ENCODE measurements around the gene IGFBP5.
A peak's percentile ranks its signal among the peaks of the same experiment; 100 is the strongest.

IGFBP5 gene

GRCh38 chr2:216688731-216689340 is 6.5 kb downstream of the IGFBP5 start:
- no peak for DNase-seq (ENCODE audit: low read depth in 2 of 2)

GRCh38 chr2:216687646-216688045 is 7.7 kb downstream of the IGFBP5 start:
- no peak for DNase-seq (ENCODE audit: low read depth in 2 of 2)

DNA sequence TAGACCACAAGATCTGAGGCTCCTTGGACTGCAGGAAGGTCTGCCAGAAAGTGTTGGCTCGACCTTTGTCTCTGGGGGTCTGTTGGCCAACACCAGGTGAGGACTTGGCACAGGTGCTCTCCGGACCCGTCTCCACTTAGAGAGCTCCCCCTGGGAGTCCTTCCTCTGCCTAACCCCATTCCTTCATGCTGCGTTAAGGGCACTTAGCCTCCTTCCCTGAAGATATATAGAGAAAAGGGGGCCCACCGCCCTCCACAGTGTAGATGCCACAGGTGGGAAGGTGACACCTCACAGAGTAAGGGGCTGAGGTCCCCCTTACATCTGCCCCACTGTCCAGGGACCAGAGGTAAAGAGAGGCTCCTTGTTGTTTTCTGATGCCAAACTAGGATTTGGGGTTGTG is 8.2 kb downstream of the IGFBP5 start:
- DNase-seq (ENCODE audit: low read depth in 2 of 2): no peak

DNA sequence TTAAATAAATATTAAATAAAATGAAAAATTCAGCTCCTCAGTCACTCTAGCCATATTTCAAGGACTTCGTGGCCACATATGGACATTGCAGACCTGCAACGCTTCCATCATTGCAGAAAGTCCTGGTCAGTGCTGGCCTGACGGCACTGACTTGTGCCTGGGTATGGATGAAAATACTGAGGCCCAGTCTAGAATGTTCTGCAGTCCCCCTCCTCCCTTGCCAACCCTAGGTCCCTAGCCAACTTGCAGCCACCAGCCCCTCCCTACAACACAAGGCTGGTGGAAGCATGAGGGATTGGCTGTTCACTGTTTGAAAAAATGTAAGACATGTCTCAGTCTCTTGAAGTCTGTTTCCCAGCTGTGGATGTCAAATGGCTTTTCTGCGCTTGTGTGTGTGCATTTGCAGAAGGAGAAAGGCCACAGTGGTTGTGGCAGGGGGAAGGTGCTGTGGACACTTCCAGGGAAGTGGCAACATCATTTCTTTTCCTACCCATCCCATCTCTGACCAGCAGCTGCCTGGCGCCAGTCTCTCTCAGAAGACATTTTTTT is 9.9 kb downstream of the IGFBP5 start:
- no peak for DNase-seq (ENCODE audit: low read depth in 2 of 2)

GRCh38 chr2:216683846-216684245 is 11.5 kb downstream of the IGFBP5 start:
- DNase-seq (ENCODE audit: low read depth in 2 of 2): no peak

GRCh38 chr2:216681683-216682082 is 13.7 kb downstream of the IGFBP5 start:
- no peak for DNase-seq (ENCODE audit: low read depth in 2 of 2)

DNA sequence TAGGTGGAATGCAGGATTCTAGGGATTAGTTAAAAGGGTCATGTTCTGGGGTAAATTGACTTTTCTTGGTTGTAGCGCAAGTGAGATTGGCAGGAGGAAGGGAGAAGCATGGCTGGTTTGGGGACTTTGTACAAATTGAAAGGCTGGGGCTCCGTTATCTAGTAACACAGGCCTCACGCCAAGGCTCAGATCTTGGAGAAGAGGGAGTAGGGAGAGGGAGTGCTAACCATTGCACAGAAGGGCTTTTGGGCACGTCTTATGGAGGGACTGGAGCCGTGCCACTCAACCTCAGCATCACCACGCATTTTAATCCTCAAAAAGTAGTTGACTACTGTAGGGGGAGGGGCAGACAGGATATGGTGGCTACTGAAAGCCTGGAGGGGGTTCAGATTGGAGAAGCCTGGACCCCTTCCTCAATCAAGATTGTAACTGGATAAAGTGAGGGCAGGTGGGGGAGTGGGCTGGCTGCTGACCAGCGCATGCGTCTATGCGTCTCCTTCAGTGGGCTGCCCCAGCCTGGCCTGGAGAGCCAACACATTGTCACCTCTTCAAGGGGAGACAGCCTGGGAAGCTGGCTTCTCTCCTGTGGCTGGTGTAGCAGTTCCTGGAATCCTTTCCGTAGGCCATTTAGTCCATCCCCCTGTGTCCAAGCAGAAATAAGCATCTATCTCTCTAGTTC is 14.3 kb downstream of the IGFBP5 start:
- DNase-seq (ENCODE audit: low read depth in 2 of 2): no peak

DNA sequence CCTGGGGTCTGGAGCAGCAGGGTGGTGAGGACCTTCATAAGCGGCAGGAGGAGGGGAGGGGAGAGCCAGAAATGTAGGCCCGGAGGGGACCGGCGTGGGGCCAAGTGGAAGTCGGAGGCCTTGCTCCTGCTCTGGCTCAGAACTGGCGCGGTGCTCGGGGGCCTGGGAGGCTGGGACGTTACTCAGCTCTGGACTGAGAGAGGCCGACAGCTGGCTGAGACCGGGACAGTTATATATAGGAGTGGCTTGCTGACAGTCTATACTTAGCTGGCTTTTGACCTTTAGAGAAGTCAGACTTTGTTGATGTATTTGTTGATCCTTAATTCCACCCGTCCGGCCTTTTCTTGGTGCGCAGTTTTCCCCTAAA is 15.7 kb downstream of the IGFBP5 start:
- DNase-seq (ENCODE audit: low read depth in 2 of 2): no peak

DNA sequence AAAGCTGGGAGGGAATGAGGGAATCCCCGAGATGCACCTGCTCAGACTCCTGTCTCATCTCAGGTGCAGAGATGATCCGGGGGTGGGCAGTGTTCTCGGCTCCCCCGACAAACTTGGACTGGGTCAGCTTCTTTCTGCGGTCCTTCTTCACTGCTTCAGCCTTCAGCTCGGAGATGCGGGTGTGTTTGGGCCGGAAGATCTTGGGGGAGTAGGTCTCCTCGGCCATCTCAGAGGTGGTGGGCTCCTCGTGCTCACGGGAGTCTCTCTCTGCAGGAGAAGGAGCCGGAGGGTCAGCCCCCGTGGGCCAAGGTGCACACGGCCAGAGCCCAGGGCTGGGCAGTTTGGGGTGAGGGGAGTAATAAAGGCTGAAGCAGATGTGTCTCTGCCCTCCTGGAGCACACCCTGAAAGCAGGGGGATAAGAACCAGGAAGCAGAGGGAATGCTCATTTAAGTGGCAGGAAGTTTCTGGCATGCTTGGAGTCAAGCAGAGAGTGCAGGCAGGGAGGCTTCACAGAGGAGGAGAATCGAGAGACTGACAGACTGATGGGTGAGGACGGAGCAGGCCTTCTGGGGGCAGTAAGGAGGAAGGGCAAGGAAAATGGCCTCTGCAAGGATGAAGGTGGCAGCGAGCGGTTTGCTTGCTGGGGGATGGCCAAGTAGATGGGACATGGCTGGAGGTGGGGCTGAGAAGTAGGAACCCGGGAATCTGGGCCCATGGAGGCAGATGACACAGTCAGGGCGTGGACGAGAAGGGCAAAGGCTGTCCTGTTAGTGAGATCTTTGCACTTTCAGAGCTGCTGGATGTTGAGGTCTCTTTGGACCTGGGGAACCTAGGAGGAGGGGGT is 16.3 kb downstream of the IGFBP5 start:
- DNase-seq (ENCODE audit: low read depth in 2 of 2): no peak

DNA sequence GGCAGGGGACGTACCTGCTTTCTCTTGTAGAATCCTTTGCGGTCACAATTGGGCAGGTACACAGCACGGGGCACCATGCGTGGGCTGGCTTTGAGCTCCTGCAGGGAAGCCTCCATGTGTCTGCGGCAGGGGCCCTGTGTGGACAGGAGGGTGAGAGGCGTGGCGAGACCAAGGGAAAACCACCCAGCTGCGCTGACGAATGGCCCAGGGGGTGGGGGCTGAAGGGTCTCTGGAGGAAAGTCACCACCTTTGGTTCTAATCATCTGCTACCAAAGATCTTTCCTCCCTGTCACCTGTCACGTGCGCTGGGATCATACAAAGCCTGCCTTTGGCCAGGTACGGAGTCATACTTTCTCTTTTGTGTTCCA is 17.3 kb downstream of the IGFBP5 start:
- no peak for DNase-seq (ENCODE audit: low read depth in 2 of 2)

GRCh38 chr2:216677439-216678097 is 17.8 kb downstream of the IGFBP5 start:
- no peak for DNase-seq (ENCODE audit: low read depth in 2 of 2)

DNA sequence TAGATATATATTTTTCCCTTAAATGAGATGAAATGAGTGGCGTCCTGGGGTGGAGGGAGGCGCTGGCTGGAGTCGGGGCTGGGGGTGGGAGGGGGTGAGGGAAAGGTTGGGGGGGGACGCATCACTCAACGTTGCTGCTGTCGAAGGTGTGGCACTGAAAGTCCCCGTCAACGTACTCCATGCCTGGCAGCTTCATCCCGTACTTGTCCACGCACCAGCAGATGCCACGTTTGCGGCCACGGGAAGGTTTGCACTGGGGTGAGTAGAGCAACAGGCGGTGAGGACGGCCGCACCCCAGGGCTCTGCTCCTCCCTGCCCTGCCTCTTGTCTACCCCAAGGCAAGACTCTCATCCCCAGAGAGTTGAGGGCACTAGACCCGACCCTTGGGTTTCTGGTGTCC is 18.7 kb downstream of the IGFBP5 start:
- DNase-seq (ENCODE audit: low read depth in 2 of 2): no peak

- DNase-seq (ENCODE audit: low read depth in 2 of 2): no peak
Measured at GRCh38 chr2:216674376-216674775, 21.0 kb downstream of the IGFBP5 start.

DNA sequence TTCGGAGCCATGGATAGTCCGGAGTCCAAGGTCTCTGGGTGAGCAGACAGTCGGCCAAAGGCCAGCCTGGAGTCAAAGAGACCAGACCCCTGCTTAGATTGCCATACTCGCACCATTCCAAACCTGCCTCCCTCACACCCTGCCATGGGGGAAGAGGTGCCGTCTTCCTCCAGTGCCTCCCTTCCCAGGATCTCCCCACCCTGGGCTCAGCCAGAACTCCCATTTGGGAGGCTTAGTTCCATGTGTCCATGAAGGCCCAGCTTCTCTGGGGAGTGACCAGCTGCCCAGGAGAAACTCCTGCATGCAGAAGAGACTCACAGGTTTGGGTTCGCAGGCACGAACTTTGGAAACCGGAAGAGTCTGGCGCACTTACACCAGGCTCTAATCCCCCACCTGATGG is 21.7 kb downstream of the IGFBP5 start:
- DNase-seq (ENCODE audit: low read depth in 2 of 2): no peak

- no peak for DNase-seq (ENCODE audit: low read depth in 2 of 2)
Measured at GRCh38 chr2:216673021-216673420, 22.3 kb downstream of the IGFBP5 start.

DNA sequence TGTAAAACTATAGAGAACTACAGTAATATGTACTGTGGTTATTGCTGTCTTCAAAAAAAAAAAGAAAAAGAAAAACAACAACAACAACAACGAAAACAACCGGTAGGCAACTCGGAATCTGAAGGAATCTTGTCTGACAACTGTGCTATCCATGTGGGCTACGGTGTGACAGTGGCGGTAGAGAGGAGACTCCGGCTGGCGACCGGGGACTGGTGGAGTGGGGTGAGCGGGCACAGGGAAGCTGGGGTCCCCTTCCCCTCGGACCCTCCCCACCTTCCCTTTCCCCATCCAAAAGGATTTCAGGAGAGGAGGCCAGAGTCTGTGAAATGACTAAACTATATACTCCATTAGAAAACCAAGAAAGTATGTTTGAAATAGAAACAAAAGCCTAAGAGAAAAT is 22.9 kb downstream of the IGFBP5 start:
- DNase-seq (ENCODE audit: low read depth in 2 of 2): no peak

DNA sequence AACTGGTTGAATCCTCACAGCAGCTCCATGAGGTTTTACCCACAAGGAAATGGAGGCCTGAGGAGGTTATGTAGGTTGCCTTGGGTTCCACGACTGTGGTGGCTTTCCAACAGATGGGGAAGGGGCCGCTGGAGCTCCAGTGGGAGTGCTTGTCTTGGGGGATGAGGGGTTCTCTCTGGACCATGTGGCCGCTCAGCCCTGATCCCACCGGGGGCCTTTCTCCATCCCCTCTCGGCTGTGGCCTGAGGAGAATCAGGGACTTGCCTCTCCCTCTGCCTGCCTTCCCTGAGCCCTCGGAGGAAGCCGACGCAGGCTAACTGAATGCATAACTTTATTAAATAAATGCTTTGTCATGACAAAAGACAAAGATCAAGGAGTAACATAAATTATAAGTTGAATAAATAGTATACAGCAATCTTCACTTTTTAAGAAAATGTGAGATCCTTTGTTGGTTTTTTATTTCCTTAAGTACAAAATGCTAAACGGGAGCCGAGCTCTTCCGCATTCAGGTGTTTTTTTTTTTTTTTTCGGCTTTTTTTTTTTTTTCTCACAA is 23.5 kb downstream of the IGFBP5 start:
- DNase-seq (ENCODE audit: low read depth in 2 of 2): no peak

DNA sequence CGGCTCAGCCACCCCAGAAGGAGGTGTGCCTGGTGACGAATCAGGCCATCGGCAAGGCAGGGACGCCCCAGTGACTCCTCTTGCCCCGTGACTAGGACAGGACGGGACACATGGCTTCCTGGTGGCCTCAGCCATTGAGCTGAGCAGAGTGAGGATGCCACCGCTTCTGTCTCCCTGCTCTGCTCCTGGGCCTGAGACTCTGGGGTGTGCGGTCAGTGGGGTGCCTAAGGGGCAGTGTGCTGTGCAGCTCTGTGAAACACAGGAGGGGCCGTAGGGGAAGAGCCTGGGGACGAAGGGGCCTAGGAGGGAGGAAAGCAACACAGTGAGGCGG is 24.3 kb downstream of the IGFBP5 start:
- no peak for DNase-seq (ENCODE audit: low read depth in 2 of 2)

- no peak for DNase-seq (ENCODE audit: low read depth in 2 of 2)
Measured at GRCh38 chr2:216670266-216671080, 24.9 kb downstream of the IGFBP5 start.

DNA sequence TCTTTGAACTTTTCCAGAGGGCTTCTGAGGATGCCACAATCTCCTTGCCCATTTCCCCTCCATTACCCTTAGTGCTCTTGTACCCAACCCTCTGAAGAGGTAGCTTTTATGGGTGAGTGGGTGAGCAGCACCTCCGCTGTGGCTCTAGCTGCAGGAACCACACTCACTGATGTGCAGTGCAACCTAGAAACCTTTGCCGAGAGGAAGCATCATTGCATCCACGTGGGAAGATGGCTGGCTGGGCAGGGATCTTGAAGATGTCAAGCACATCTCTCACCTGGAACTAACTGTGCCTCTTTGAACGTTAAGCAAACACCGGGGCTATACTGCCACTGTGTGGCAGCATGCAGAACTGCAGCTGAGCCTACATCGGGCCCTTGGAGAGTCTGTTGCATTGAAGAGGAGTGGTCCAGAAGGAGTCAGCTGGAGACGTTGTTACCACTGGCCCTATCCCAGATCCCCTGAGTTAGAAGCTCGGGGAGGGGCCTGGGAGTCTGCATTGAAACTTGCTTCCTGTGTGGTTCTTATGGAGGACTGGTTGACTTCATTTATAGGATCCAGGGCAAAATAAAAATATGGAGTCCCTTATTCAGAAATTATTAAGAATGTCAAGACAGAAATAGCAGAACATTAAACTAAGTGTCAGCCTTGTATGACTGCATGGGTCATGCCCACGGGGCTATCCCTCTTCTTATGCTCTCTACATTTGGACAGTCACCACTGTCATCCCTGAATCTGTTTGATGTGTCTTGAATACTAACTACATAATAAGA is 28.7 kb downstream of the IGFBP5 start:
- DNase-seq (ENCODE audit: low read depth in 2 of 2): peak; percentile 12 to 47
